HG03139 (cell line): ENCODE measurements around the gene KIAA0232.

Experiments used
- ATAC-seq: cut with Tn5 transposase; IDR thresholded peaks from one replicate; pipeline ENCODE4 v1.9.1; 2021; ENCODE audit not compliant: unreplicated experiment

The KIAA0232 gene

DNA sequence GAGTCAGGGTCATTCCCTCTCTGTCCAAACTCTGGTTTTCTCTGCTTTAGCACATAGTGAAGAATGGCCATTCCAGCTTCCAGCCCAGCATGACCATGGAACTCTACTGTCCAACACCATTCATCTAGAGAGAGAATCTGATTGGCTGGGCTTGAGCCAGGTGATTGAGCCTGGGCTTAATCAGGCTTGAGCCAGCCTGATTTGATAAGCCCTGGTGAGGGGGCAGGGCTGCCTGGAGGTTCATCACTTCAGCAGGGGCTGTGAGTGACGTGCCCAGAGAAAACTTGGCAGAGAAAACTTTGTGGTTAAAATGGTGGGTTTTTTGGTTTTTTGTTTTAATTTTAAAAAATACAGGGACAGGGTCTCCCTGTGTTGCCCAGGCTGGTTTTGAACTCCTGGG lies 62.5 kb downstream of the KIAA0232 start:
- no peak for ATAC-seq

DNA sequence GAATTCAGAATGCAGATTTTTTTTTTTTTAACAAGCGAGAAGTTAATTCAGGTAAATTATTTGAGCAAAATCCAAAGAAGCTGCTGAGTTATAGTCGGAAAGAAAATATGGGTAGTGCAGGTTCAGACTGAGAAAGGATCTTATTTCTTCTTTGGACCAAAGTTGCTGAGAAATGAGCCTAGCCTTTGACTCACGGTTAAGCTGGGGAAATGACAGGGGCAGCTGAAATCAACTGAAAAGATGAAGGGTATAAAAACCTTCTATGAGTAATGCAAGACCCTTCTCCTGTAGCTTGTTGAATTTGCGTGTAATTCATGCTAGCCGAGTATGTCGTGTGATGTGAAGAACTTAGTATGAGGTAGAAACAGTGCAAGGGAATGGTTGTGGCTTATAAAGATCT lies 63.0 kb downstream of the KIAA0232 start:
- no peak for ATAC-seq

DNA sequence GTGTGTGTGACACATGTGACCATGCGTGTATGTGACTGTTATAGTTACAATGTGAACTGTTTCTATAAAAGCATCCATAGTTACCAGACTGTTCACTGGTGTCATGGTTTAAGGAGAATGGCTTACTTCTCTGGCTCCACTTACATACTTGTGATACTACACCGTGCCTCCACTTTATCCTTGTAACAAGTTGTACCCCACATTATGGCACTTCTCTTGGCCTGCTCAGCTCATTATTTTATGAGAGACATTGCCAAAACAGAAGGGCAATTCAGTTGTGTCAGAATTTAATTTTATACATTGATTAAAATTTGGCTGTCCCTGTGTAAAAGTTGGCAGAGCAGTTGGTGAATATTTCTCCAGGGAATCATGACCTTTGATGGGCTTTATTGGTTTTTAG lies 64.7 kb downstream of the KIAA0232 start:
- ATAC-seq: no peak

DNA sequence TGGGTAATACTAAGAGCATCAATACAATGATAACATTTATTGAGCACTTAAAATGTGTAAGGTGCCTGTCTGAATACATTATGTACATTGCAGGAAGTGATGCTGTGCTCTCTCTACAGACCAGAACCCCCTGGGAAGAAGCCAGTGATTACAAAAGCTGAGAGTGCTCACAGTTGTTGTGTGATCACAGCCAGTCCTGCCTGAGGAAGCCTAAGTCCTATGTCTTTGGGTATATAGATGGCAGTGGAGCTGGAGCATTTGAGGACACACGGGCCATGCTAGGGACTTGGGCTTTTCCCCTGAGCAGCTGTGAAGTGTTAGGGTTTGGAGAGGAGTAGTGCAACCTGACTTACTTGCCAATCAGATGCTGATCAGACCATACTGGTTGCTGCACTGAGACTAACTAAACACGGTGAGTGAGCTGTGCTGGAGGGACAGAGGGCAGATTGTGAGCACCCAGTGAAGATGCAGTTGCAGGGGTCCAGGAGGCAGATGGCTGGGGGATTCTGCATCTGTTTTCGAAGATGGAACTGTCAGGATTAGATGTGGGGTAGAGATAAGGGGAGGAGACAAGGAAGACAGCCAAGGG lies 66.3 kb downstream of the KIAA0232 start:
- no peak for ATAC-seq

DNA sequence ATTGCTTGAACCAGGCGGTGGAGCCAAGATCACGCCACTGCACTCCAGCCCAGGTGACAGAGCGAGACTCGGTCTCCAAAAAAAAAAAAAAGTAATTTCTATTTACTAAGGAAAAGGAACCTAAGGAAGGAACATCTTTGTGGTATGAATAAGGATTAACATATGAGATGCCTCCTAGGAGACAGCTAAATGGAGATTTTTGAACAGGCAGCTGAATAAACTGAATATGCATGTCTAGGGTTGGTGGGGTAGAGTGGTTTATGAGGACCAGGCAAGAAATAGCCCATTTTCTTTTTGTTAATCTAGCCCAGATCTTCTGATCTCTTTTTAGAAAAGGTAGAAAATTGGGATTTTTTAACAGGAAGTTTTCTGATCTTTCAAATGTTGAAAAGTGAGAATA lies 67.2 kb downstream of the KIAA0232 start:
- ATAC-seq: no peak

DNA sequence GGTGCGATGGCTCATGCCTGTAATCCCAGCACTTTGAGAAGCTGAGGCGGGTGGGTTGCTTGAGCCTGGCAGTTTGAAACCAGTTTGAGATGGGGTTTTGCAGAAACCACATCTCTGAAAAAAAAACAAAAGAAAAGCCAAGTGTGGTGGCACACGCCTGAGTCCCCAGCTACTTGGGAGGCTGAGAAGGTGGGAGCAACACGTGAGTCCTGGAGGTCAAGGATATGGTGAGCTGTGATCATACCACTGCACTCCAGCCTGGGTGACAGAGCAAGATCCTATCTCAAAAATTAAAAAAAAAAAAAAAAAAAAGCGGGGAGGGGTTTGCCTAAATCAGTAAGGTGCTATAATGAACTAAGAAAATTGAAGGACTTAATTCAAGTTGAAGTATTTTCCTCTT lies 68.9 kb downstream of the KIAA0232 start:
- ATAC-seq: no peak

DNA sequence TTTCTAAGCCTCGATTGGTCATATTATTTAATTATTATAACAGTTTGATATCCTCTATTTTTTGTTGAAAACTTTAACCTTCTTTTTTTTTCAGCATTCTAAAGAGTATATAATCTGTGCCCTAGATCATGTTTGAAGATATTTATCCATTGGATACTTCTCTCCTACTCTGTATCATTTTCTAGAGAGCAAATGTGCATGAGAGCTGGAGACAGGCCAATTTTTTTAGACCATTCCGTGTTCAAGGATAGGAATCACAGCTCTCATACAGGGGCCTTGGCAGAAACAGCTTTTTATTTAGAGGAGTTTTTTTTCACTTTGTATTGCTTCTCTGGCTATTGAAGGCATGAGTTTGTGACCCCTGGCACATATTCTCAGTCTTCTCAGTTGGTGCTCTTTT lies 69.4 kb downstream of the KIAA0232 start:
- ATAC-seq: no peak

DNA sequence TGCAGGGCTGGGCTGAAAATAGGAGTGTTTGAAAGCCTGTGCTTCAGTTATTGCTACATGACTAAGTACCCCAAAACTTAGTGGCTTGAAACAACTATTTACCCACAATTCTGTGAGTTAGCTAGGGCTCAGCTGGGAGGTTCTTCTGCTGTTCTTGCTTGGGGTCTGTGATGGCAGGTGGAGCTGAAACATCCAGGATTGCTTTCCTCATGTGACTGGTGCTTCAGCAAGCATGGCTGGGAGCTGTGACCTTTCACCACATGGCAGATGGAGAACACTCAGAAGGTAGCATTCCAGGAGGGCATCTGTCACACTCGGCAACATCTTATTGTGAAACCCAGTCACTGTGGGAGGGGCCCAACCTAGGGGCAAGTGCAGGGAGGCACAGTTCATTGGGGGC lies 70.1 kb downstream of the KIAA0232 start:
- no peak for ATAC-seq

DNA sequence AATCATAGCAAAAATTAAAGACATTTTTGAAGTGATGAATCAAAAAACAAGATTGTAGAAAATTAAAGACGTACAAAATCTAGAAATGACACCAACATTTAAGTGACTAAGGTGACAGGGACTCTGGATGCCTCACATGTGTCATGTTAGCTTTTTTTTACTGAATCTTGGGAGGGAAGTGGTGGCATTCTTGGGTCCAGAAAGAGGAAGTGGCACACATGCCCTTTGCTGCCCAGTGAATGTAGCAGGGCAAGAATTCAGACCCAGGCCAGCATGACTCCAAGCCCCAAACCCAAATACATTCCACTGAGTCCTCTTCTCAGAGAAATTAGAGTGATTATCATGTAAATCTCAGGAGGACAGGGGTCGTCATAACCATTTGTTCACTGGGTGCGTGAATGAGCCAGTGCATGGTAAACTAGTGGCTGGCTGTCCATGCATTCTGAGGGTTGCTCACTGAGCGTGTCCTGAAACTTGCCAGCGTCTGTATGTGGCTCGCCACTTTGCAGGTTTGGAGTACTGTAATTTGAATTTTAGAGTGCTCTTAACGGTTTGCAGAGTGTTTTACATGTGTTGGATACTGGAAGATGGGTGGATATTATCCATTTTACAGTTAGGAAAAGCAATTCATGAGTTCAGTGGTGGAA lies 71.7 kb downstream of the KIAA0232 start:
- ATAC-seq: no peak

DNA sequence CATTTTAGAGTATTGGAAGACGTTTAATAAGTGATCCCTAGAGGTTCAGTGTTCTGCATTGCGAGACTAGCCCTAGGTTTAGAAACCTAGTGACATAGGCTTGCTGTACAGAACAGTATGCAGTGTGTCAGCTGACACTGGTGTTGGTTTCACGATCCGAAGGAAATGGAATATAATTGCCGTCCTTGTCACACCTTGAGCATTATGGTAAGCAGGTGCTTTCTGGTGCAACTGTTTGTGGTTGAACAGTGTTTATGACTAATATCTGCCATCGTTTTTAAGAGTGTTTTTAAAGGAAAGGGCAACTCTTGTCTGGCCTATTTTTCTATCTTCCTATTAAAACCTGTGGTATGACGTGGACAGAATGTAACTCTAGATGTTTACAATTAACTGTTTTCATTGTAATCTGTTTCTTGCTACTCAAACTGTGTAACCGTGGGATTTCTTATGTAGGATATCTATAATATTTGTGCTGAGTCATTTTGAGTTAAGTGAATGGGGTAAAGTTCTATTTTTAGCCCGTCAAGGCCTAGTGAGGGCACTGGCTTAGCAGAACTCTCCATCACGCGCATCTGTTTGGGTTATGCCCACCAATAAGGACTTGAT lies 73.3 kb downstream of the KIAA0232 start:
- peak; percentile 92 for ATAC-seq

DNA sequence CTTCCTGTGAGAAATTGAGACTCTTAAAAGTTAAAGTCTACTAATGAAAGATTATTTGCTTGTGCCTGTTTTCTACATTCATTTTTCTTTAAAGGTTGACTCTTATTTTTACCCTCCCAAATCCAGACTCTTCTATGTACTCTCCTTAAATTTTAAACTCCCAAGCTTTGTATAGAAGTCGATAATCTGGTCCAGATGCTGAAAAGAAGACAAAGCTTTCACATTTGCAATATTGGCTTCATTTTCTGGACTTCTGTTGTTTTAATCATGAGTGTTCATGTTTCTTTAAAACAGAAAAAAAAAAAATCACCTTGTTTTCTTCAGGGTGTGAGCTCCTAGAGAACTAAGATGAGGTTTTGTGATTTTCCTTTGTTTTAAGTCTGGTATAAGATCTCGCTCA lies 73.9 kb downstream of the KIAA0232 start:
- ATAC-seq: no peak

DNA sequence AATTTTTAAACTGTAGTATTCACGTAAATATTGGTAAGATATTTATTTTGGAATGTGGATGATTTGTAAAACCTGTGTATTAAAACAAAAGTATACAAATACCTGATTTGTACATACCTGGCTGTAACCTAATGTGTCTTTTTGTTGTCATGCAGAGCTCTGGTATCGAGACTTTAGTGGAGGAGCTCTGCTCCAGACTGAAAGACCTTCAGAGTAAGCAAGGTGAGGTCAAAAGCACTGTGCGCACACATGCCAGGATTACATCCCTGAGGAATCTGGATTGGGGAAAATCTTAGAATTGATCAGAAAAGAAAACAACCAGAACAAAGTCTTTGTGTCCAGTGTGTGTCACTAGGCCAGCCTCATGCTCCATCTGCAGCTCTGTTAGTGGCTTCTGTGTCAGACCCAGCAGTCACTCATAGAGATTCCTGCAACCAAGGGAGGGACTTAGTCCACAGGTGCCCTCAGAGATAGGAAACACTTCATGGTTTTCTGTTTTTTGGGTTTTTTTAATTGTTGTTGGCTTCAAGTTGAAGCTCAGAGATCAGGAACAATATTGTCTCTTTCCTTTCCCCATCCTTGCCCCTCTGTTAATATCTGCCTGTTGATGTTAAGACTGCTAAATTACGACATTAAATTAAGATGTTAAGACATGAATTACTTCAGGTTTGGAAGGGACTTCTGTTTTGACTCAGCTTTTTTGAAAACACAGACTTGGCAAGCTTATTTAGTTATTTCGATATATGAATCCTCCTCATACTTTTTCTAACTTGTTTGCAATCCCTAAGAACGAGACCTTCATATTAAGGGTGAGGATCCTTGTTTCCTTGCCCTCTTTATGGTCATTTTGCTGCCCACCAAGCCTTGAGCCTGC lies 74.7 kb downstream of the KIAA0232 start:
- ATAC-seq: no peak

DNA sequence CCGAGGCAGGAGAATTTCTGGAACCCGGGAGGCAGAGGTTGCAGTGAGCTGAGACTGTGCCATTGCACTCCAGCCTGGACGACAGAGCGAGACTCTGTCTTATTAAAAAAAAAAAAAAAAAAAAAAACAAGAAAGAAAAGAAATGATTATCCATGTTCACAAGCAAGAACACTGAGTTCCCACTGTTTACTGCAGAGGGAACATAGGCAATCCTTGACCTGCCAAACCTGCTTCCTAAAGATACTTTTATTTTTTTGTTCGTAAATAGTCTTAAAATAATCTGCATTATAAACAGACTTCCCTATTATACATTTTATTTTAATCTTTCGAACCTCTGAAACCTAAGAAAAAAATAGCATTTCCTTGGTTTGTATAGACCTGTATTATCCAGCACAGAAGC lies 76.5 kb downstream of the KIAA0232 start:
- ATAC-seq: no peak

DNA sequence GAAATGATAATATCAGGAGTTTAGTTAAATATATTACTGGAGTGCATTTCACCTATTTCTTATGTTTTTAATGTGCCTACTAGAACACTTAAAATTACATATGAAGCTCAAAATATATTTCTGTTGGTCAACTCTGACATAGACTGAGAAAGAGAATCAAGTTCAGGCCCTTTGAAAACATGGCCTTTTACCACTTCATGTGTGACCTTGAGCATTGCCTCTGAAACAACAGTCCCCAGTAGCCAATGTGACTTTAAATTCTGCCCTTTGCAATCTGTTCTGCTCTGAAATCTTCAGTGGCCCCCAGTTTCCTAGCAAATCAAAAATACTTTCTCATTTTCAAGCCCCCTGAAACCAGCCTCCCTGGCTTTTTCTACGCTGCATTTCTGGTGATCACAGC lies 77.0 kb downstream of the KIAA0232 start:
- ATAC-seq: no peak

DNA sequence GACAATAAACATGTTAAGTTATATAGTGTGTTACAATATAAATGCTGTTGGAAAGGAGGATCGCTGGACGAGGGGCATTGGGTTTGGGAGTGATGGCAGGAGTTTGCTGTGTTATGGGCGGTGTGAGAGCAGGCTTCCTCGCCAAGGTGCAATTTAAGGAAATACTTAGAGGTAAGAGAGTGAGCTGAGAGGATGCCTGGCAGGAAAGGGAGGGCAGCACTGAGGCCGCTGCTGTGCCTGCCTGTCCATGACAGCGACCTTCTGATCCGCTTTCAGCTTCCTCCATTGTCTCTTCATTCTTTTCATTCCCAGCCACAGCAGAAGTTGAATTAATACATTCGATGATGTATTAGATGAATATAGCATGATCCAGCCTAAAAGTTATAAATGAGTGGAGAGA lies 85.9 kb downstream of the KIAA0232 start:
- ATAC-seq: no peak

DNA sequence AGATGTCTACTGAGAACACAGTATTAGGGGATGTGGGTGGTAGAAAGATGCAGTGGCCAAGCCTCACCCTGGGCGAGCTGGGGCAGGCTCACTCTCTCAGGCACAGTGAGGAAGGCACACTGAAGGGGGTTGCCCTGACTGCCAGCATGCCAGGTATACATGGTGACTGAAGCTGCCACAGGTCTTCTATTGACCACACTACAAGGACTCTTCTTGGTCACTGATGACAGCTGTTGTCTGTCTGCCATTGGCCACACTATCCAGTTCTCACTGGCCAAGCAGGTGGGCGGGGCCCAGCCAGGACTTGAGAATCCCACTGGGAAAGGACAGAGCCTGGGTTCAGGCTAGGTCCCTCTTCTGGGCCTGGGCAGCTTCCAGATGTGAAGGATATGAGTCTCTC lies 87.4 kb downstream of the KIAA0232 start:
- no peak for ATAC-seq

DNA sequence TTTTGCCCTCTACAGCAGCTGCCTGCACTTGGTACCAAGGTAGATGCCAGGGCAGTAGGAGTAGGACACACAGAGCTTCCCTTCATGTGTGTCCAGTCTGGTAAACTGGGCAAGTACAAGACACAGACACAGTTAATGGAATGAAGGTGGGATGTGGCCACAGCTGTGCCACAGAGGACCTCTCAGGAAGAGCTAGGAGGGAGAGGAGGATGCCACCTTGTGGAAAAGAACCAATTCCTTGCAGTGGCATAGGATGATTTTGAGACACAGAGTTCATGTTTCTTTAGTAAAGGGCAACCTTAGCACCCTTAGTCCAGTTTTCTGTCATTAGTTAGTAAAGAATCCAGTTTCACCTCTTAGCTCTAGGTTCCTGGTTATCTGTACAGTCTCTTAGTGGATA lies 90.8 kb downstream of the KIAA0232 start:
- ATAC-seq: no peak

DNA sequence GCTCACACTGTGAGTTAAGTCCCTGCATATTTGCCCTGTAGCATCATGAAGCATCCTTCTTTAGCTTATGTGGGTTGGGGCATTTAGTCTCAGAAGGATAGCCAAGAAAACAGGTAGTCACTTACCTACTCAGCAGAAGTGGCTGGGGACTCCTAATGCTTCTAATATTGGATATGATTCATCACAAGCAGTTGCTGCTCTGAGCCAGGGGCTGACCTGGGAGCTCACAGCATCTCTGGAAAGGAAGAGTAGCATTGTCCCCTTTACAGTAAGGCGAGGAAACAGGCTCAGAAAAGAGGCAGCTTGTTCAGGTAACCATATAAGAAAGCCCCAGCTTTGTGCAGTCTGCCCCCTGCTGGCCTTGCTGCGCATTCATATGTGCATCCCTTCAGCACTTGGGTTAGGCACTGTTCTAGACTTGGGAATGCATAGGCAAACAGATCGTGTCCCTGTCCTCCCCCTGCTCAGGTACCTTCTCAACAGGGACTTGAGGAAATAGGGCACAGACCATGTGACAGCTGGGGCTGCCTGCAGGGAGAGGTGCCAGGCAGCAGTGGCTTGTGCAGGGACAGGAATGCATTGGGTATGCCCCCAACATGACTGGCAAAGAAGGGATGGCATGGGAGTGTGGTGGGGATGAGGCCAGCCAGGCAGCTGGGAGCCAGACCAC lies 91.4 kb downstream of the KIAA0232 start:
- peak; percentile 47 for ATAC-seq

DNA sequence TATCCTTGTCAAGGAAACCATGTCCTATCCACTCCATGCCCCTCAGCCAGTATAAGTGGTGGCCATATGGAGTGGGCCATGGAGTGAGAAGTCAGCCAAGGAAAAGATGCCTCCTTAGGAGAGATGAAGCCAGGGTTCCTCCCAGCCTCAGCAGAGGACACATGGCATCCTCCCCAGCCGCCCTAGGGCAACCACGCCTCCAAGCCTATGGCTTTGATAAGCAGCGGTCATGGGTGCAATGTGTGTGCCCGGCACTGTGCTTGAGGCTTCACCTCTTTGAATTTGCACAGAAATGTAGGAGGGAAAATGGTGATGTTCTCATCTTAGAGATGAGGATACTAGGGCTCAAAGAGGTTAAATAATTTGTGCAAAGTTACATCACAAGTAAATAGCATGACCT lies 92.5 kb downstream of the KIAA0232 start:
- ATAC-seq: no peak

DNA sequence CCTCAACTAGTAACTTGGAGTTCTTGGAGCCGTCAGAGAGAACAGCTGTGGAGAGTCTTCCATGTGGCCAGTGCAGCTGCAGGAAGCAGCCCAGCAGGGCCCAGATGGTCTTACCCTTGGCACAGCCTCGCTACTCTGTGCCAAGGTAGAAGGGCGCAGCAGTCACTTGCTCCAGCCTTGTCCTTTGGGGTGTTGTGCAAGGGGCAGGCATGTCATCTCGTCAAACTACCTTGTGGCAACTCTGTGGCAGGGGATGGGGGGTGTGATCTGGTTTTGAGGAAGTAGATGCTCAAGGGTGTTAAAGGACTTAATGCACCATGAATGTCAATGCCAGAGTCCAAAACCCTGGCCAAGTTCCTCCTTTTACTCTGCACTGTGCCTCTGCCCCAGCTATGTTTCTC lies 92.9 kb downstream of the KIAA0232 start:
- ATAC-seq: no peak

DNA sequence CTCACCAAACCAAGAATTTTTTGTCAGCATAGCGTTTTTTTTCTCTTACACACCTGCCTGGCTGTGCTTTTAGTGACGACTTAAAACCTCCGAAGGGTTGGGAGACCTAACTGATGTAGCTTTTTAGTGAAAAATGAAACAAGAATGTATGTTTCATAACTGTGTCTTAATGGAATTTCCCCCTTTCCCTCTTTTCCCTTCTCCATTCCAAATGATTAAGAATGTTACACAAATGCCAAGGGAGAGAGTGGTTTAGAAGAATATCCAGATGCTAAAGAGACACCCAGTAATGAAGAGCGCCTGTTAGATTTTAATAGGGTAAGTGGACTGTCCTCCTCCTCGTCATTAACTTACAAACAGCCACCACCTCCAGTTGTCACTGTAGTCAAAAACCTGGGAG lies 93.9 kb downstream of the KIAA0232 start:
- ATAC-seq: no peak
